GM12878 (cell line): Measurements from ENCODE around the gene COL23A1.

ENCODE experiments used
- CREM ChIP-seq: IDR thresholded peaks from 2 replicates; pipeline ENCODE4 v1.6.1; 2014; ENCODE audit warnings: antibody characterized with exemption, low read depth
- CTCF ChIP-seq, 3 experiments: IDR thresholded peaks in 2 of 3; conservative IDR thresholded peaks in 1 of 3; 2 replicates each; pipeline ENCODE4 v1.5.1; 2011; ENCODE audit warnings: low read depth in 3 of 3, low read length in 3 of 3, mild to moderate bottlenecking in 3 of 3, control low read depth in 2 of 3, moderate library complexity in 2 of 3, inconsistent platforms in 1 of 3, mixed read lengths in 1 of 3; ENCODE audit not compliant: control insufficient read depth in 2 of 3, insufficient read depth in 1 of 3; ENCODE audit errors: extremely low read depth in 1 of 3
- PAX5 ChIP-seq: IDR thresholded peaks from 2 replicates; pipeline ENCODE4 v1.6.1; 2011; ENCODE audit warnings: low read depth, low read length, borderline replicate concordance
- TF ChIP-seq, protein P1 (sequence below): fragments of 450-650 bp; formaldehyde crosslinking; IDR thresholded peaks from 2 replicates; pipeline ENCODE4 v1.4.0; 2020; ENCODE audit warnings: mild to moderate bottlenecking, moderate library complexity

- no peak for TF ChIP-seq PAX5
- TF ChIP-seq CTCF (IDR thresholded peaks at IDR 0.05 in 2 of 3, conservative IDR thresholded peaks at IDR 0.05 in 1 of 3; ENCODE audit: control insufficient read depth in 2 of 3, extremely low read depth in 1 of 3, insufficient read depth in 1 of 3, low read depth in 3 of 3, low read length in 3 of 3): no peak
- no peak for TF ChIP-seq CREM
- TF ChIP-seq, protein P1, sequence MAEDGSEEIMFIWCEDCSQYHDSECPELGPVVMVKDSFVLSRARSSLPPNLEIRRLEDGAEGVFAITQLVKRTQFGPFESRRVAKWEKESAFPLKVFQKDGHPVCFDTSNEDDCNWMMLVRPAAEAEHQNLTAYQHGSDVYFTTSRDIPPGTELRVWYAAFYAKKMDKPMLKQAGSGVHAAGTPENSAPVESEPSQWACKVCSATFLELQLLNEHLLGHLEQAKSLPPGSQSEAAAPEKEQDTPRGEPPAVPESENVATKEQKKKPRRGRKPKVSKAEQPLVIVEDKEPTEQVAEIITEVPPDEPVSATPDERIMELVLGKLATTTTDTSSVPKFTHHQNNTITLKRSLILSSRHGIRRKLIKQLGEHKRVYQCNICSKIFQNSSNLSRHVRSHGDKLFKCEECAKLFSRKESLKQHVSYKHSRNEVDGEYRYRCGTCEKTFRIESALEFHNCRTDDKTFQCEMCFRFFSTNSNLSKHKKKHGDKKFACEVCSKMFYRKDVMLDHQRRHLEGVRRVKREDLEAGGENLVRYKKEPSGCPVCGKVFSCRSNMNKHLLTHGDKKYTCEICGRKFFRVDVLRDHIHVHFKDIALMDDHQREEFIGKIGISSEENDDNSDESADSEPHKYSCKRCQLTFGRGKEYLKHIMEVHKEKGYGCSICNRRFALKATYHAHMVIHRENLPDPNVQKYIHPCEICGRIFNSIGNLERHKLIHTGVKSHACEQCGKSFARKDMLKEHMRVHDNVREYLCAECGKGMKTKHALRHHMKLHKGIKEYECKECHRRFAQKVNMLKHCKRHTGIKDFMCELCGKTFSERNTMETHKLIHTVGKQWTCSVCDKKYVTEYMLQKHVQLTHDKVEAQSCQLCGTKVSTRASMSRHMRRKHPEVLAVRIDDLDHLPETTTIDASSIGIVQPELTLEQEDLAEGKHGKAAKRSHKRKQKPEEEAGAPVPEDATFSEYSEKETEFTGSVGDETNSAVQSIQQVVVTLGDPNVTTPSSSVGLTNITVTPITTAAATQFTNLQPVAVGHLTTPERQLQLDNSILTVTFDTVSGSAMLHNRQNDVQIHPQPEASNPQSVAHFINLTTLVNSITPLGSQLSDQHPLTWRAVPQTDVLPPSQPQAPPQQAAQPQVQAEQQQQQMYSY (CRISPR knock-in tag): no peak
Measured at GRCh38 chr5:178364326-178364675, 225.9 kb downstream of the COL23A1 start.
